HG02885 (cell line): Measurements from ENCODE around the gene TTYH1.
"Not testable (repeated sequence)": the region's sequence is repeated elsewhere in the genome, so short reads cannot be mapped to it uniquely, and the experiment has no call there.

ENCODE experiments used
- ATAC-seq: cut with Tn5 transposase; IDR thresholded peaks from one replicate; pipeline ENCODE4 v1.9.1; 2021; ENCODE audit warnings: mild to moderate bottlenecking; ENCODE audit not compliant: unreplicated experiment, poor library complexity

The TTYH1 gene

GRCh38 chr19:54415208-54415900 is at the start of gene TTYH1:
Gene TTYH1, plus strand, starts transcription at chr19:54415464. Its CDS starts 89 bp downstream, at chr19:54415553.
- no peak for ATAC-seq

GRCh38 chr19:54365798-54366197 is 49.5 kb upstream of the TTYH1 start:
- ATAC-seq: not testable (repeated sequence)

- no peak for ATAC-seq
Measured at GRCh38 chr19:54366811-54367210, 48.5 kb upstream of the TTYH1 start.

- no peak for ATAC-seq
Measured at GRCh38 chr19:54369082-54369687, 46.1 kb upstream of the TTYH1 start.

- not testable (repeated sequence) for ATAC-seq
Measured at GRCh38 chr19:54369688-54370433, 45.4 kb upstream of the TTYH1 start.

GRCh38 chr19:54370434-54370796 is 44.8 kb upstream of the TTYH1 start:
- not testable (repeated sequence) for ATAC-seq

GRCh38 chr19:54371453-54371852 is 43.8 kb upstream of the TTYH1 start:
- ATAC-seq: not testable (repeated sequence)

- ATAC-seq: no peak
Measured at GRCh38 chr19:54373781-54374631, 41.3 kb upstream of the TTYH1 start.

GRCh38 chr19:54375181-54375938 is 39.9 kb upstream of the TTYH1 start:
- not testable (repeated sequence) for ATAC-seq

- no peak for ATAC-seq
Measured at GRCh38 chr19:54376610-54377285, 38.5 kb upstream of the TTYH1 start.

- no peak for ATAC-seq
Measured at GRCh38 chr19:54379187-54379678, 36.0 kb upstream of the TTYH1 start.

GRCh38 chr19:54380897-54381296 is 34.4 kb upstream of the TTYH1 start:
- no peak for ATAC-seq

- ATAC-seq: not testable (repeated sequence)
Measured at GRCh38 chr19:54382041-54382440, 33.2 kb upstream of the TTYH1 start.

- ATAC-seq: no peak
Measured at GRCh38 chr19:54383330-54383729, 31.9 kb upstream of the TTYH1 start.

GRCh38 chr19:54387991-54388801 is 27.1 kb upstream of the TTYH1 start:
- no peak for ATAC-seq

GRCh38 chr19:54388802-54389139 is 26.5 kb upstream of the TTYH1 start:
- ATAC-seq: no peak

- ATAC-seq: no peak
Measured at GRCh38 chr19:54389553-54389952, 25.7 kb upstream of the TTYH1 start.

- ATAC-seq: no peak
Measured at GRCh38 chr19:54390942-54391577, 24.2 kb upstream of the TTYH1 start.
